A549 treated with CpdA at 1 μM for 4 hours (cell line): ENCODE measurements around the gene KIAA1958. TPM values are rescaled to one million over a fixed set of nuclear protein-coding genes. Genes with fewer than 3 reads are reported as not detected.

Source experiments
- total RNA-seq: library from RNA; stranded (reverse); fragments of 200-300 nt; extraction: Qiagen RNA extraction; gene quantifications from 5 replicates; pipeline ENCODE4 v1.2.3, GENCODE V29; 2022; ENCODE audit warnings: low read depth

KIAA1958 gene
- 1.8 to 2.7 TPM (median 2.6 TPM) in 5 replicates for total RNA-seq

GRCh38 chr9:112486221-112487007 is at the start of gene KIAA1958:
Gene KIAA1958 (plus strand): TSS chr9:112486827. CDS start chr9:112574081, 87,254 bp downstream.

GRCh38 chr9:112717661-112718331 is 231.2 kb downstream of the KIAA1958 start, which contains the start of gene INIP:
Gene INIP (minus strand): TSS chr9:112718117. CDS start chr9:112716485, 1,632 bp downstream.

Other genes with a start within 250 kb of the KIAA1958 start
- 27.3 to 37.3 TPM (median 31.3 TPM) in 5 replicates for gene PTBP3, start 153.2 kb upstream of the KIAA1958 start, total RNA-seq
- gene HSDL2, start 106.7 kb upstream of the KIAA1958 start, total RNA-seq, result 25.1 to 30.8 TPM (median 27.1 TPM) in 5 replicates
- gene INIP, start 231.3 kb downstream of the KIAA1958 start, total RNA-seq, result 13.6 to 34.0 TPM (median 17.0 TPM) in 5 replicates